ENCODE measurements around the gene COX19. TPM values are rescaled to one million over a fixed set of nuclear protein-coding genes. Genes with fewer than 3 reads are reported as not detected.
A peak's percentile ranks its signal among the peaks of the same experiment; 100 is the strongest.

COX19 gene
- total RNA-seq, 1 experiment from 2014 or later = 11.6 TPM

DNA sequence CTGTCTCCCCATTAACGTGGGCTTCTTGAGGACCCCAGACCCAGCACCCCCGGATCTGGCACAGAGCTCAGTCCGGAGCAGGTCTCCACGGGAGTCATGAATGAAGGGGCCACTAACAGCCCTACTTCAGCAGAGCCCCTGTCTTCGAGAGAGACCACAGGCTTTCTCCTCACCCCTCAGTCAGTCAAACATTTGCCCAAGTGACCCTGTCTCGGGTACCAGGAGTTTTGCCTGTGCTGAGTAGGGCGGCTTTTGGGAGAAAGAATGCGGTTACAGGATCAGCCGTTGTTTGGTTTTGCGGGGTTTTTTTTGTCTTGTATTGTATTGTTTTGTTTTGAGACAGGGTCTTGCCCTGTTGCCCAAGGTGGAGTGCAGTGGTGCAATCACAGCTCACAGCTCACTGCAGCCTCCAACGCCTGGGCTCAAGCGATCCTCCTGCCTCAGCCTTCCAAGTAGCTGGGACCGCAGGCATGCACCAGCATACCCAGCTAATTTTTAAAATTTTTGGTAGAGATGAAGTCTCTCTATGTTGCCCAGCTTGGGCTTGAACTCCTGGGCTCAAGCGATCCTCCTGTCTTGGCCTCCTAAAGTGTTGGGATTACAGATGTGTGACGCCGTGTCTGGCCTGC is 37.4 kb downstream of the COX19 start:
- ChIA-PET POLR2A (ENCODE audit: unreplicated experiment) (no interaction called here), CTCF (no interaction called here)
- Histone ChIP-seq H3K9me2 (replicated peaks; ENCODE audit: low read length) (no peaks in the 10 kb centered on the region), H3K36me3 (ENCODE audit: low read depth, low read length) (no peaks in the 10 kb centered on the region), H3K27ac (ENCODE audit: low read length) (no peak overlapping the region), H3K4me3 (ENCODE audit: low read length) (no peak overlapping the region), H3K79me2 (ENCODE audit: low read length) (no peaks in the 10 kb centered on the region), H4K20me1 (ENCODE audit: low read length) (no peaks in the 10 kb centered on the region), H3K4me2 (ENCODE audit: low read length) (no peak overlapping the region), H3K4me1 (ENCODE audit: insufficient read depth, low read length) (no peaks in the 10 kb centered on the region), H3F3A (ENCODE audit: low read length, unreplicated experiment) (no peaks in the 10 kb centered on the region), H3K27me3 (ENCODE audit: low read length) (no peaks in the 10 kb centered on the region), H2AFZ (ENCODE audit: low read length) (no peak overlapping the region), H3K9me3 (ENCODE audit: low read length) (no peaks in the 10 kb centered on the region), H3K9ac (ENCODE audit: low read length) (no peak overlapping the region)
- intact Hi-C loops (cut with micrococcal nuclease) = no loop called here
- no peak for TF ChIP-seq EZH2phosphoT487 (IDR thresholded peaks at IDR 0.05; ENCODE audit: borderline replicate concordance, low read length)
- TF ChIP-seq, protein P1, sequence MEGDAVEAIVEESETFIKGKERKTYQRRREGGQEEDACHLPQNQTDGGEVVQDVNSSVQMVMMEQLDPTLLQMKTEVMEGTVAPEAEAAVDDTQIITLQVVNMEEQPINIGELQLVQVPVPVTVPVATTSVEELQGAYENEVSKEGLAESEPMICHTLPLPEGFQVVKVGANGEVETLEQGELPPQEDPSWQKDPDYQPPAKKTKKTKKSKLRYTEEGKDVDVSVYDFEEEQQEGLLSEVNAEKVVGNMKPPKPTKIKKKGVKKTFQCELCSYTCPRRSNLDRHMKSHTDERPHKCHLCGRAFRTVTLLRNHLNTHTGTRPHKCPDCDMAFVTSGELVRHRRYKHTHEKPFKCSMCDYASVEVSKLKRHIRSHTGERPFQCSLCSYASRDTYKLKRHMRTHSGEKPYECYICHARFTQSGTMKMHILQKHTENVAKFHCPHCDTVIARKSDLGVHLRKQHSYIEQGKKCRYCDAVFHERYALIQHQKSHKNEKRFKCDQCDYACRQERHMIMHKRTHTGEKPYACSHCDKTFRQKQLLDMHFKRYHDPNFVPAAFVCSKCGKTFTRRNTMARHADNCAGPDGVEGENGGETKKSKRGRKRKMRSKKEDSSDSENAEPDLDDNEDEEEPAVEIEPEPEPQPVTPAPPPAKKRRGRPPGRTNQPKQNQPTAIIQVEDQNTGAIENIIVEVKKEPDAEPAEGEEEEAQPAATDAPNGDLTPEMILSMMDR (conservative IDR thresholded peaks at IDR 0.05; ENCODE audit: low read depth, low read length) = no peak
- no TSS peak for BruUV-seq (replicated peaks)
- DNase-seq (no peak), ATAC-seq (no peak)

DNA sequence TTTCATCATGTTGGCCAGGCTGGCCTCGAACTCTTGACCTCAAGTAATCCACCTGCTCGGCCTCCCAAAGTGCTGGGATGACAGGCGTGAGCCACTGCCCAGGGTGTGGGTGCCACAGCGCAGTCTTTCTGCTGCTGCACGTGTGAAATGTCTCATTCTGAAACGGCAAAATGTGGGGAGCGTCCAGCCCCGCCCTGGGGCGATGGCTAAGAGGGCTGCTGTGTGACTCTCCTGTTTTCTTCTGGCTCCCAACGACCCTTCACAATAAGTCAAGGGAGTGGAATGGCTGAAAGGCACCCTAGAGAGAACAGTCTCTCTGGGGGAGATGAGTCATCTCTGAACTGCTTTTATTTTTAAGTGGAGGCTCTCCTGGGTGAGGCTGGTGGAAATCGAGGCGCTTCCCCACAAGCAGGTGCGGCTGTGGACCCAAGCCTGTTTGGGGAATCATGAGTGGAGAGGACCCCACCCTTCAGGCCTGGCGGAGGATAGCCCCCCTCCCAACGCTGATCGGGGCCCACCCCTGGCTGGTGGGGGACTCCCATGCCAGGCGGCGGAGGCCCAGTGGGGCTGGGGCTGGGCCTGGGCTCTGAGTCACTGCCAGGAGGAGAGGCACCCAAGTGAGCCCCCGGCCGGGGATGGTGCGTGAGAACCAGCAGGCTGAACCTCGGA is 38.8 kb downstream of the COX19 start:
- no peak overlapping the region for H3K27ac ChIP-seq (ENCODE audit: low read length)
- no peak overlapping the region for H3K9ac ChIP-seq (ENCODE audit: low read length)
- no peaks in the 10 kb centered on the region for H3K79me2 ChIP-seq (ENCODE audit: low read length)
- H3K4me2 ChIP-seq (ENCODE audit: low read length) = no peak overlapping the region
- H3K4me1 ChIP-seq (ENCODE audit: insufficient read depth, low read length) = no peaks in the 10 kb centered on the region
- no TSS peak for BruUV-seq (replicated peaks)
- no peaks in the 10 kb centered on the region for H3K9me2 ChIP-seq (replicated peaks; ENCODE audit: low read length)
- DNase-seq (peak; percentile 31), ATAC-seq (peak; percentile 73)
- CTCF ChIA-PET = no interaction called here
- no peaks in the 10 kb centered on the region for H3K36me3 ChIP-seq (ENCODE audit: low read depth, low read length)
- no peak overlapping the region for H2AFZ ChIP-seq (ENCODE audit: low read length)
- POLR2A ChIA-PET (ENCODE audit: unreplicated experiment) = no interaction called here
- TF ChIP-seq EZH2 (IDR thresholded peaks at IDR 0.05; ENCODE audit: low read length, unreplicated experiment) = no peak
- TF ChIP-seq EZH2phosphoT487 (IDR thresholded peaks at IDR 0.05; ENCODE audit: borderline replicate concordance, low read length) = no peak
- TF ChIP-seq, protein P1 (conservative IDR thresholded peaks at IDR 0.05; ENCODE audit: low read depth, low read length) = no peak
- H3K9me3 ChIP-seq (ENCODE audit: low read length) = no peaks in the 10 kb centered on the region
- no peak overlapping the region for H3K4me3 ChIP-seq (ENCODE audit: low read length)
- no peaks in the 10 kb centered on the region for H3F3A ChIP-seq (ENCODE audit: low read length, unreplicated experiment)
- H4K20me1 ChIP-seq (ENCODE audit: low read length) = no peaks in the 10 kb centered on the region
- no peaks in the 10 kb centered on the region for H3K27me3 ChIP-seq (ENCODE audit: low read length)
- intact Hi-C loops (cut with micrococcal nuclease) = no loop called here

DNA sequence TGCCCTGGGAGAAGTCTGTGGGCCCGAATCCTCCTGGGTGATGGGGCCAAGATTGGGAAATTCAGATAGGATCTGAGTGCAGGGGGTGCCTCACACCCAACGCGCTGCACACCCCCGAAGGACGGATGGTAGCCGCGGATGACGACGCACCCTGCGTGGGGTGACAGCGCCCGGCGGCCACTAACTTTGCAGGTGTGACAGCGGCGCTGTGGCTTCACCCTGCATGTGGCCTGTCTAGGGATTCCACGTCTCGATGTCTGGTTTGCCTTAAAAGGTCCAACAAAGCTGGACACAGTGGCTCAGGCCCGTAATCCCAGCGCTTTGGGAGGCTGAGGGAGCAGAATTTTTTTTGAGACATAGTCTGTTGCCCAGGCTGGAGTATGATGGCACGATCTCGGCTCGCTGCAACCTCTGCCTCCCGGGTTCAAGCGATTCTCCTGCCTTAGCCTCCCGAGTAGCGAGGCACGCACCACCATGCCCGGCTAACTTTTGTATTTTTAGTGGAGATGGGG is 39.4 kb downstream of the COX19 start:
- H3K79me2 ChIP-seq (ENCODE audit: low read length) = no peaks in the 10 kb centered on the region
- BruUV-seq (replicated peaks) = no TSS peak
- CTCF ChIA-PET = no interaction called here

More for the DNA sequence above, 39.4 kb downstream of the COX19 start:
- Histone ChIP-seq H3K4me3 (ENCODE audit: low read length) (no peak overlapping the region), H3F3A (ENCODE audit: low read length, unreplicated experiment) (no peaks in the 10 kb centered on the region), H4K20me1 (ENCODE audit: low read length) (no peaks in the 10 kb centered on the region), H3K9me2 (replicated peaks; ENCODE audit: low read length) (no peaks in the 10 kb centered on the region), H3K9ac (ENCODE audit: low read length) (no peak overlapping the region), H2AFZ (ENCODE audit: low read length) (no peak overlapping the region), H3K36me3 (ENCODE audit: low read depth, low read length) (no peaks in the 10 kb centered on the region), H3K27me3 (ENCODE audit: low read length) (no peaks in the 10 kb centered on the region), H3K9me3 (ENCODE audit: low read length) (no peaks in the 10 kb centered on the region), H3K4me2 (ENCODE audit: low read length) (no peak overlapping the region), H3K27ac (ENCODE audit: low read length) (no peak overlapping the region), H3K4me1 (ENCODE audit: insufficient read depth, low read length) (no peaks in the 10 kb centered on the region)
- TF ChIP-seq EZH2phosphoT487 (IDR thresholded peaks at IDR 0.05; ENCODE audit: borderline replicate concordance, low read length) (no peak), EZH2 (IDR thresholded peaks at IDR 0.05; ENCODE audit: low read length, unreplicated experiment) (no peak)
- TF ChIP-seq, protein P1 (conservative IDR thresholded peaks at IDR 0.05; ENCODE audit: low read depth, low read length) = no peak
- POLR2A ChIA-PET (ENCODE audit: unreplicated experiment) = no interaction called here
- DNase-seq = no peak
- no peak for ATAC-seq
- intact Hi-C loops (cut with micrococcal nuclease) = no loop called here

Measured in PC-3 (cell line).